GM23338 (cell line): Measurements from ENCODE around the gene MBLAC1. TPM values are rescaled to one million over a fixed set of nuclear protein-coding genes. Genes with fewer than 3 reads are reported as not detected.

Experiments
- EZH2 ChIP-seq: fragments of 200-600 bp; sonication (generic); IDR thresholded peaks from one replicate; pipeline ENCODE4 v1.8.0; 2017; ENCODE audit warnings: antibody characterized with exemption, mild to moderate bottlenecking, low read depth; ENCODE audit not compliant: unreplicated experiment
- ZNF114 ChIP-seq: fragments of 250-450 bp; sonication (Bioruptor Pico); IDR thresholded peaks from 2 replicates; pipeline ENCODE4 v1.5.0; 2020; ENCODE audit warnings: mild to moderate bottlenecking, moderate library complexity
- polyA plus RNA-seq: library from polyadenylated mRNA; unstranded; fragments of >200 nt; fragmentation: Nextera tagmentation; extraction: Ambion mirVana; gene quantifications from 2 replicates; pipeline ENCODE4 v1.2.1, GENCODE V29; 2016
- total RNA-seq: library from RNA; depleted of rRNA; stranded (reverse); fragments of >200 nt; shearing (Covaris generic); gene quantifications from 2 replicates; pipeline ENCODE4 v1.2.3, GENCODE V29; 2014
- TF ChIP-seq, protein P1 (sequence below): fragments of 250-450 bp; sonication (Bioruptor Pico); IDR thresholded peaks from 2 replicates; pipeline ENCODE4 v1.5.0; 2020; ENCODE audit warnings: mild to moderate bottlenecking, moderate library complexity
- TF ChIP-seq, protein P2 (sequence below): IDR thresholded peaks from one replicate; pipeline ENCODE4 v1.6.1; 2018; ENCODE audit warnings: antibody characterized with exemption; ENCODE audit not compliant: unreplicated experiment
- TF ChIP-seq, protein P3 (sequence below): IDR thresholded peaks from 2 replicates; pipeline ENCODE4 v1.6.1; 2016; ENCODE audit warnings: antibody characterized with exemption

Gene MBLAC1
- total and polyA plus RNA-seq, 2 experiments from 2014 or later: 2.7 to 5.7 TPM

DNA sequence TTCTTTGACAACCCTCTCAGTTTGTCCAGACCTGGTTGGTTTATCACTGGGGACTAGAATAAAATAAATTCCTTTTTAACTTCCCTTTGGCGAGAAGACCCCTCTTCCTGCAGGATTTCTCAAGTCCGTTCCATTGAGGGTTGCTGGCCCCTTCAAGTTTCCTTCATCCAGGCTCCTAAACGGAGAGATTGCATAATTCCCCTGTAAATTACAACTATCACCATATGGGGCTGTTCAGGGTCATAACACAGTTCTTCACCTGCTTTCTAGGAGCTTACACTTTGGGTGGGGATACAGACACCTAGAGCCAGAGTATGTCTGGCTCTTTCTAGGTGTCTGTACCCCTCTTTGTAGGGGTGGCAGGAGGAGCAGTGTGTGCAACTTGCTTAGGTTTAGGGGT lies 41.3 kb upstream of the MBLAC1 start (continued):
- TF ChIP-seq, protein P1, sequence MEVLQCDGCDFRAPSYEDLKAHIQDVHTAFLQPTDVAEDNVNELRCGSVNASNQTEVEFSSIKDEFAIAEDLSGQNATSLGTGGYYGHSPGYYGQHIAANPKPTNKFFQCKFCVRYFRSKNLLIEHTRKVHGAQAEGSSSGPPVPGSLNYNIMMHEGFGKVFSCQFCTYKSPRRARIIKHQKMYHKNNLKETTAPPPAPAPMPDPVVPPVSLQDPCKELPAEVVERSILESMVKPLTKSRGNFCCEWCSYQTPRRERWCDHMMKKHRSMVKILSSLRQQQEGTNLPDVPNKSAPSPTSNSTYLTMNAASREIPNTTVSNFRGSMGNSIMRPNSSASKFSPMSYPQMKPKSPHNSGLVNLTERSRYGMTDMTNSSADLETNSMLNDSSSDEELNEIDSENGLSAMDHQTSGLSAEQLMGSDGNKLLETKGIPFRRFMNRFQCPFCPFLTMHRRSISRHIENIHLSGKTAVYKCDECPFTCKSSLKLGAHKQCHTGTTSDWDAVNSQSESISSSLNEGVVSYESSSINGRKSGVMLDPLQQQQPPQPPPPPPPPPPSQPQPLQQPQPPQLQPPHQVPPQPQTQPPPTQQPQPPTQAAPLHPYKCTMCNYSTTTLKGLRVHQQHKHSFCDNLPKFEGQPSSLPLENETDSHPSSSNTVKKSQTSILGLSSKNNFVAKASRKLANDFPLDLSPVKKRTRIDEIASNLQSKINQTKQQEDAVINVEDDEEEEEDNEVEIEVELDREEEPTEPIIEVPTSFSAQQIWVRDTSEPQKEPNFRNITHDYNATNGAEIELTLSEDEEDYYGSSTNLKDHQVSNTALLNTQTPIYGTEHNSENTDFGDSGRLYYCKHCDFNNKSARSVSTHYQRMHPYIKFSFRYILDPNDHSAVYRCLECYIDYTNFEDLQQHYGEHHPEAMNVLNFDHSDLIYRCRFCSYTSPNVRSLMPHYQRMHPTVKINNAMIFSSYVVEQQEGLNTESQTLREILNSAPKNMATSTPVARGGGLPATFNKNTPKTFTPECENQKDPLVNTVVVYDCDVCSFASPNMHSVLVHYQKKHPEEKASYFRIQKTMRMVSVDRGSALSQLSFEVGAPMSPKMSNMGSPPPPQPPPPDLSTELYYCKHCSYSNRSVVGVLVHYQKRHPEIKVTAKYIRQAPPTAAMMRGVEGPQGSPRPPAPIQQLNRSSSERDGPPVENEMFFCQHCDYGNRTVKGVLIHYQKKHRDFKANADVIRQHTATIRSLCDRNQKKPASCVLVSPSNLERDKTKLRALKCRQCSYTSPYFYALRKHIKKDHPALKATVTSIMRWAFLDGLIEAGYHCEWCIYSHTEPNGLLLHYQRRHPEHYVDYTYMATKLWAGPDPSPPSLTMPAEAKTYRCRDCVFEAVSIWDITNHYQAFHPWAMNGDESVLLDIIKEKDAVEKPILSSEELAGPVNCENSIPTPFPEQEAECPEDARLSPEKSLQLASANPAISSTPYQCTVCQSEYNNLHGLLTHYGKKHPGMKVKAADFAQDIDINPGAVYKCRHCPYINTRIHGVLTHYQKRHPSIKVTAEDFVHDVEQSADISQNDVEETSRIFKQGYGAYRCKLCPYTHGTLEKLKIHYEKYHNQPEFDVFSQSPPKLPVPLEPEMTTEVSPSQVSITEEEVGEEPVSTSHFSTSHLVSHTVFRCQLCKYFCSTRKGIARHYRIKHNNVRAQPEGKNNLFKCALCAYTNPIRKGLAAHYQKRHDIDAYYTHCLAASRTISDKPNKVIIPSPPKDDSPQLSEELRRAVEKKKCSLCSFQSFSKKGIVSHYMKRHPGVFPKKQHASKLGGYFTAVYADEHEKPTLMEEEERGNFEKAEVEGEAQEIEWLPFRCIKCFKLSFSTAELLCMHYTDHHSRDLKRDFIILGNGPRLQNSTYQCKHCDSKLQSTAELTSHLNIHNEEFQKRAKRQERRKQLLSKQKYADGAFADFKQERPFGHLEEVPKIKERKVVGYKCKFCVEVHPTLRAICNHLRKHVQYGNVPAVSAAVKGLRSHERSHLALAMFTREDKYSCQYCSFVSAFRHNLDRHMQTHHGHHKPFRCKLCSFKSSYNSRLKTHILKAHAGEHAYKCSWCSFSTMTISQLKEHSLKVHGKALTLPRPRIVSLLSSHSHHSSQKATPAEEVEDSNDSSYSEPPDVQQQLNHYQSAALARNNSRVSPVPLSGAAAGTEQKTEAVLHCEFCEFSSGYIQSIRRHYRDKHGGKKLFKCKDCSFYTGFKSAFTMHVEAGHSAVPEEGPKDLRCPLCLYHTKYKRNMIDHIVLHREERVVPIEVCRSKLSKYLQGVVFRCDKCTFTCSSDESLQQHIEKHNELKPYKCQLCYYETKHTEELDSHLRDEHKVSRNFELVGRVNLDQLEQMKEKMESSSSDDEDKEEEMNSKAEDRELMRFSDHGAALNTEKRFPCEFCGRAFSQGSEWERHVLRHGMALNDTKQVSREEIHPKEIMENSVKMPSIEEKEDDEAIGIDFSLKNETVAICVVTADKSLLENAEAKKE (CRISPR knock-in tag): no peak
- TF ChIP-seq ZNF114 (no peak), EZH2 (no peak)
- TF ChIP-seq, protein P2, sequence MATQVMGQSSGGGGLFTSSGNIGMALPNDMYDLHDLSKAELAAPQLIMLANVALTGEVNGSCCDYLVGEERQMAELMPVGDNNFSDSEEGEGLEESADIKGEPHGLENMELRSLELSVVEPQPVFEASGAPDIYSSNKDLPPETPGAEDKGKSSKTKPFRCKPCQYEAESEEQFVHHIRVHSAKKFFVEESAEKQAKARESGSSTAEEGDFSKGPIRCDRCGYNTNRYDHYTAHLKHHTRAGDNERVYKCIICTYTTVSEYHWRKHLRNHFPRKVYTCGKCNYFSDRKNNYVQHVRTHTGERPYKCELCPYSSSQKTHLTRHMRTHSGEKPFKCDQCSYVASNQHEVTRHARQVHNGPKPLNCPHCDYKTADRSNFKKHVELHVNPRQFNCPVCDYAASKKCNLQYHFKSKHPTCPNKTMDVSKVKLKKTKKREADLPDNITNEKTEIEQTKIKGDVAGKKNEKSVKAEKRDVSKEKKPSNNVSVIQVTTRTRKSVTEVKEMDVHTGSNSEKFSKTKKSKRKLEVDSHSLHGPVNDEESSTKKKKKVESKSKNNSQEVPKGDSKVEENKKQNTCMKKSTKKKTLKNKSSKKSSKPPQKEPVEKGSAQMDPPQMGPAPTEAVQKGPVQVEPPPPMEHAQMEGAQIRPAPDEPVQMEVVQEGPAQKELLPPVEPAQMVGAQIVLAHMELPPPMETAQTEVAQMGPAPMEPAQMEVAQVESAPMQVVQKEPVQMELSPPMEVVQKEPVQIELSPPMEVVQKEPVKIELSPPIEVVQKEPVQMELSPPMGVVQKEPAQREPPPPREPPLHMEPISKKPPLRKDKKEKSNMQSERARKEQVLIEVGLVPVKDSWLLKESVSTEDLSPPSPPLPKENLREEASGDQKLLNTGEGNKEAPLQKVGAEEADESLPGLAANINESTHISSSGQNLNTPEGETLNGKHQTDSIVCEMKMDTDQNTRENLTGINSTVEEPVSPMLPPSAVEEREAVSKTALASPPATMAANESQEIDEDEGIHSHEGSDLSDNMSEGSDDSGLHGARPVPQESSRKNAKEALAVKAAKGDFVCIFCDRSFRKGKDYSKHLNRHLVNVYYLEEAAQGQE: no peak
- TF ChIP-seq, protein P3, sequence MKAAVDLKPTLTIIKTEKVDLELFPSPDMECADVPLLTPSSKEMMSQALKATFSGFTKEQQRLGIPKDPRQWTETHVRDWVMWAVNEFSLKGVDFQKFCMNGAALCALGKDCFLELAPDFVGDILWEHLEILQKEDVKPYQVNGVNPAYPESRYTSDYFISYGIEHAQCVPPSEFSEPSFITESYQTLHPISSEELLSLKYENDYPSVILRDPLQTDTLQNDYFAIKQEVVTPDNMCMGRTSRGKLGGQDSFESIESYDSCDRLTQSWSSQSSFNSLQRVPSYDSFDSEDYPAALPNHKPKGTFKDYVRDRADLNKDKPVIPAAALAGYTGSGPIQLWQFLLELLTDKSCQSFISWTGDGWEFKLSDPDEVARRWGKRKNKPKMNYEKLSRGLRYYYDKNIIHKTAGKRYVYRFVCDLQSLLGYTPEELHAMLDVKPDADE: no peak
